HEK293 (cell line): ENCODE measurements around the gene IL1RAPL1.

ENCODE experiments used
- ATF2 ChIP-seq: fragments of 450-650 bp; formaldehyde crosslinking; IDR thresholded peaks from 2 replicates; pipeline ENCODE4 v1.5.1; 2016; ENCODE audit warnings: missing biosample characterization, missing genetic modification characterization, low read depth
- ELK4 ChIP-seq: IDR thresholded peaks from 2 replicates; pipeline ENCODE4 v1.6.1; 2011; ENCODE audit warnings: mild to moderate bottlenecking, low read depth, low read length, borderline replicate concordance
- HOXD13 ChIP-seq: sonication (generic); formaldehyde crosslinking; IDR thresholded peaks from 2 replicates; pipeline ENCODE4 v1.8.0; 2022; ENCODE audit warnings: missing genetic modification reagents, borderline replicate concordance
- PBX3 ChIP-seq: sonication (generic); formaldehyde crosslinking; IDR thresholded peaks from 2 replicates; pipeline ENCODE4 v1.8.1; 2022; ENCODE audit warnings: mild to moderate bottlenecking, moderate library complexity, missing genetic modification reagents
- YY1 ChIP-seq: fragments of 450-650 bp; formaldehyde crosslinking; IDR thresholded peaks from 2 replicates; pipeline ENCODE4 v1.5.1; 2018; ENCODE audit warnings: missing biosample characterization, missing genetic modification characterization
- ZBTB17 ChIP-seq: fragments of 450-650 bp; formaldehyde crosslinking; IDR thresholded peaks from 2 replicates; pipeline ENCODE4 v1.5.1; 2016; ENCODE audit warnings: missing biosample characterization, missing genetic modification characterization
- ZNF274 ChIP-seq, 2 experiments: fragments of 200-500 bp in 1 of 2; fragments of 450-650 bp in 1 of 2; sonication (Bioruptor generic) in 1 of 2; formaldehyde crosslinking in 1 of 2; IDR thresholded peaks; 2 replicates each; pipeline versions ENCODE4 v1.5.1 to v1.6.1; 2014 to 2016; ENCODE audit warnings: borderline replicate concordance in 1 of 2, inconsistent platforms in 1 of 2, low read length in 1 of 2, missing biosample characterization in 1 of 2, missing genetic modification characterization in 1 of 2
- ZNF433 ChIP-seq: fragments of 450-650 bp; formaldehyde crosslinking; IDR thresholded peaks from 2 replicates; pipeline ENCODE4 v1.5.1; 2016; ENCODE audit warnings: missing biosample characterization, missing genetic modification characterization, low read depth
- ZNF561 ChIP-seq: fragments of 450-650 bp; IDR thresholded peaks from 2 replicates; pipeline ENCODE4 v1.5.1; 2018; ENCODE audit warnings: missing biosample characterization, missing genetic modification characterization, borderline replicate concordance
- ZNF610 ChIP-seq: fragments of 450-650 bp; formaldehyde crosslinking; IDR thresholded peaks from 2 replicates; pipeline ENCODE4 v1.5.1; 2016; ENCODE audit warnings: missing biosample characterization, missing genetic modification characterization, borderline replicate concordance
- TF ChIP-seq, protein P1 (sequence below): fragments of 450-650 bp; formaldehyde crosslinking; IDR thresholded peaks from 2 replicates; pipeline ENCODE4 v1.5.1; 2016; ENCODE audit warnings: missing biosample characterization, missing genetic modification characterization

- TF ChIP-seq ELK4: no peak
- TF ChIP-seq, protein P1, sequence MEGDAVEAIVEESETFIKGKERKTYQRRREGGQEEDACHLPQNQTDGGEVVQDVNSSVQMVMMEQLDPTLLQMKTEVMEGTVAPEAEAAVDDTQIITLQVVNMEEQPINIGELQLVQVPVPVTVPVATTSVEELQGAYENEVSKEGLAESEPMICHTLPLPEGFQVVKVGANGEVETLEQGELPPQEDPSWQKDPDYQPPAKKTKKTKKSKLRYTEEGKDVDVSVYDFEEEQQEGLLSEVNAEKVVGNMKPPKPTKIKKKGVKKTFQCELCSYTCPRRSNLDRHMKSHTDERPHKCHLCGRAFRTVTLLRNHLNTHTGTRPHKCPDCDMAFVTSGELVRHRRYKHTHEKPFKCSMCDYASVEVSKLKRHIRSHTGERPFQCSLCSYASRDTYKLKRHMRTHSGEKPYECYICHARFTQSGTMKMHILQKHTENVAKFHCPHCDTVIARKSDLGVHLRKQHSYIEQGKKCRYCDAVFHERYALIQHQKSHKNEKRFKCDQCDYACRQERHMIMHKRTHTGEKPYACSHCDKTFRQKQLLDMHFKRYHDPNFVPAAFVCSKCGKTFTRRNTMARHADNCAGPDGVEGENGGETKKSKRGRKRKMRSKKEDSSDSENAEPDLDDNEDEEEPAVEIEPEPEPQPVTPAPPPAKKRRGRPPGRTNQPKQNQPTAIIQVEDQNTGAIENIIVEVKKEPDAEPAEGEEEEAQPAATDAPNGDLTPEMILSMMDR (tag by site-specific recombination): no peak
- no peak for TF ChIP-seq YY1 (tag by site-specific recombination)
- no peak for TF ChIP-seq HOXD13 (CRISPR knock-in tag)
- TF ChIP-seq ZNF274 (IDR thresholded peaks at IDR 0.05; ENCODE audit: low read length): no peak
- no peak for TF ChIP-seq ZNF274 (tag by site-specific recombination; IDR thresholded peaks at IDR 0.05; ENCODE audit: borderline replicate concordance)
- TF ChIP-seq ZBTB17: no peak
- no peak for TF ChIP-seq ZNF610 (tag by site-specific recombination)
- TF ChIP-seq ATF2 (tag by site-specific recombination): no peak
- TF ChIP-seq ZNF561: no peak
- no peak for TF ChIP-seq PBX3 (CRISPR knock-in tag)
- TF ChIP-seq ZNF433 (tag by site-specific recombination): no peak
Measured at GRCh38 chrX:29397506-29397905, 810.3 kb downstream of the IL1RAPL1 start.
